ENCODE results near the gene LHB. TPM values are rescaled to one million over a fixed set of nuclear protein-coding genes. Genes with fewer than 3 reads are reported as not detected.
"Not testable (repeated sequence)": the region's sequence is repeated elsewhere in the genome, so short reads cannot be mapped to it uniquely, and the experiment has no call there.

Gene LHB
- polyA plus RNA-seq, 4 donors = 0.47 TPM; not detected in 3

- DNase-seq (ENCODE audit: low read depth in 4 of 4, low spot score in 3 of 4) = not testable (repeated sequence)
Measured at GRCh38 chr19:49038557-49039276, 21.8 kb upstream of the LHB start.

DNA sequence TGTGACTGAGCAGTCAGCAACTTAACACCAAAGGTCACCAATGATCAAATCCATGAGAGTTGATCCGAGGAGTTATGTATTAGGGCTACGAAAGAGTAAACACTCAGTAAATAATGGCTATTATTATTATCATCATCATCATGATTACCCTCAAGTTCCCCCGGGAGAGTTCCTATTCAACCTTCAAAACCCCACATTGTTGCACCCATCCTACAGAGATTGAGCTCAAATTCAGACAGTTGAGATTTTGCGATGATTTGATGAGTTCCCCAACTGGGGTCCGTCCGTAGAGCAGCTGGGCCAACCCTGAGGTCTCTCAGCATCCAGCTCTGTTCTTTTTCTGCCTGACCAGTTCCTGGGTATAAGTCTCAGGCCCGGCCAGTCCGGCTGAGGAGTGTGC is 21.2 kb upstream of the LHB start:
- DNase-seq (ENCODE audit: low read depth in 4 of 4, low spot score in 3 of 4) = not testable (repeated sequence)

- DNase-seq (ENCODE audit: low read depth in 4 of 4, low spot score in 3 of 4) = not testable (repeated sequence)
Measured at GRCh38 chr19:49036815-49037214, 19.9 kb upstream of the LHB start, which contains the start of gene CGB1. Gene CGB1 (minus strand): TSS chr19:49036895. CDS start chr19:49036711, 184 bp downstream.

- DNase-seq (ENCODE audit: low read depth in 4 of 4, low spot score in 3 of 4) = not testable (repeated sequence)
Measured at GRCh38 chr19:49031642-49032301, 14.9 kb upstream of the LHB start, which contains the start of gene CGB2. Gene CGB2 (plus strand): TSS chr19:49031890. CDS start chr19:49032096, 206 bp downstream.

DNA sequence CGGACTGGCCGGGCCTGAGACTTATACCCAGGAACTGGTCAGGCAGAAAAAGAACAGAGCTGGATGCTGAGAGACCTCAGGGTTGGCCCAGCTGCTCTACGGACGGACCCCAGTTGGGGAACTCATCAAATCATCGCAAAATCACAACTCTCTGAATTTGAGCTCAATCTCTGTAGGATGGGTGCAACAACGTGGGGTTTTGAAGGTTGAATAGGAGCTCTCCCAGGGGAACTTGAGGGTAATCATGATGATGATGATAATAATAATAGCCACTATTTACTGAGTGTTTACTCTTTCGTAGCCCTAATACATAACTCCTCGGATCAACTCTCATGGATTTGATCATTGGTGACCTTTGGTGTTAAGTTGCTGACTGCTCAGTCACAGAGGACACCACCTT is 13.4 kb upstream of the LHB start:
- DNase-seq (ENCODE audit: low read depth in 4 of 4, low spot score in 3 of 4) = not testable (repeated sequence)

GRCh38 chr19:49029749-49030148 is 12.9 kb upstream of the LHB start:
- not testable (repeated sequence) for DNase-seq (ENCODE audit: low read depth in 4 of 4, low spot score in 3 of 4)

DNA sequence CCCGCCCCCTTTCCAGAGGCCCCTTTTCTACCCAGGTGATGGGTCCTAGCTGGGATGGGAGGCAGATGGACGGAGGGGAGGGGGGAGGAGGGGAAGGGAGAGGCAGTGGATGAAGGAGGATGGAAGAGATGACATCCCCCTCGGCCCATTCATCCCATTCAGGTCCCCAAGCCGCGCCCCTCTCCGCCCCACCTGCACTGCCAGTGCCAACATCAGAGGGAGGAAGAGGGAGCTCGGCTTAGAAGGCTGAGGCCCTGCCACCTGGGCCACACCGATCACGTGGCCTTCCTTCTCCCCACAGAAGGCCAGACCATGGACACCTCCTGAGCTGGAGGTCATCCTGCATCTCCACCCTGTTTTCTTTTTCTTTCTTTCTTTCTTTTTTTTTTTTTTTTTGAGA is 11.8 kb upstream of the LHB start:
- not testable (repeated sequence) for DNase-seq (ENCODE audit: low read depth in 4 of 4, low spot score in 3 of 4)

GRCh38 chr19:49025599-49025998 is 8.7 kb upstream of the LHB start:
- not testable (repeated sequence) for DNase-seq (ENCODE audit: low read depth in 4 of 4, low spot score in 3 of 4)

DNA sequence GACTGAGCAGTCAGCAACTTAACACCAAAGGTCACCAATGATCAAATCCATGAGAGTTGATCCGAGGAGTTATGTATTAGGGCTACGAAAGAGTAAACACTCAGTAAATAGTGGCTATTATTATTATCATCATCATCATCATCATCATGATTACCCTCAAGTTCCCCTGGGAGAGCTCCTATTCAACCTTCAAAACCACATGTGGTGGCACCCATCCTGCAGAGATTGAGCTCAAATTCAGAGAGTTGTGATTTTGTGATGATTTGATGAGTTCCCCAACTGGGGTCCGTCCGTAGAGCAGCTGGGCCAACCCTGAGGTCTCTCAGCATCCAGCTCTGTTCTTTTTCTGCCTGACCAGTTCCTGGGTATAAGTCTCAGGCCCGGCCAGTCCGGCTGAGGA is 8.2 kb upstream of the LHB start:
- not testable (repeated sequence) for DNase-seq (ENCODE audit: low read depth in 4 of 4, low spot score in 3 of 4)

DNA sequence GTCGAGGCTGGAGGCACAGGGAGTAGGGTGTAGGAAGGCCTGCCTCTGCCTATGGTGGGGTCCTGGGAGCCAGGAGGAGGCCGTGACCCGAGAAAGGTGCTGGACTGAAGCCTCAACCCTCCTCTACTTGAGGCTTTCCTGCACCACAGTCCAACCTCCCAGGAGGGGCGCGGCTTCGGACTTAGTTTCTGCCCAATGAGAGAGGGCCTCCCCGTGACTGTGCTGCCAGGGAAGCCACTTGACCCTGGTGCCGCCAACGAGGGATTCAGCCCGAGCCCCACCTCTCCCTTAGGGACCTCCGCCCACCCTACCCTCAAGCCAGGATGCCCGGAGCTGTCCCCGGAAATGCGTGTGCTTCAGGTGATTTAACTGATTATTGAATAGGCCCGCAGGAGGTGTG is 7.3 kb upstream of the LHB start, which contains the start of gene CGB3:
Gene CGB3, minus strand, starts transcription at position 101 of the 400 bp plus-strand sequence. CDS start 362 bp downstream, outside the sequence.
- not testable (repeated sequence) for DNase-seq (ENCODE audit: low read depth in 4 of 4, low spot score in 3 of 4)

GRCh38 chr19:49022116-49022515 is 5.2 kb upstream of the LHB start:
- DNase-seq (ENCODE audit: low read depth in 4 of 4, low spot score in 3 of 4) = no peak

DNA sequence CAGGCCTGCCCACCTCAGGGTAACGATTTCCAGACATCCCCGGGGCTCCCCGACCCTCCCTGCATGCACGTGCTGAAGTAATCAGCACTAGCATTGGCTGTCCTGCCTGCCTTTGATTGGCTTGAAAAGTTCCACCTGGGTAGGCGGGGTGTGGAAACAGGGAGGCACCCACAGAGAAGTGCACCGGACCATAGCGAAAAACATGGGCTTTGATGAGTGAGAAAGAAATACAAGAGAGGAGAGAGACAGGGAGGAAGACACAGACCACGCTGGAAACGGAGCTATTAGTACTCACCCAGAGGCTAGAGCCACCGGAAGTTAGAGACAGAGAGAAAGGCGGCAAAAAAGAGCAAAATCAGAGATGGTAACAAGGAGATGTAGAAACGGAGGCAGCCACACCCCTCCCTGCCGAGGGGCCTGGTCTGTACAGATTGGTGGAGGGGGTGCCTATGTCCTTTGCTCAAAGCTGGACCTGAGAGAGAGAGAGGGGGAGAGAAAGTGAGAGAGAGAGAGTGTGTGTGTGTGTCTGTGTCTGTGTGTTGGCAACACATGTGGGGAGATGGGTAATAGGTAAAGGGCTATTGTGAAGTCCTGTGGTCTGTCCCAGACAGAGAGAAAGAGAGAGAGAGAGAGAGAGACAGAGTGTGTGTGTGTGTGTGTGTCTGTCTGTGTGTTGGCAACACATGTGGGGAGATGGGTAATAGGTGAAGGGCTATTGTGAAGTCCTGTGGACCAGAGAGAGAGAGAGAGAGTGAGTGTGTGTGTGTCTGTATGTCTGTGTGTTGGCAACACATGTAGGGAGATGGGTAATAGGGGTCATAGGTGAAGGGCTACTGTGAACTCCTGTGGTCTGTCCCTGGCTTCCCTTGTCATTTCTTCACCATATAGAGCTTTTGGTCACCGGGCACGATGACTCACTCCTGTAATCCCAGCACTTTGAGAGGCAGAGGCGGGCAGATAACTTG is 4.3 kb upstream of the LHB start:
- DNase-seq (ENCODE audit: low read depth in 4 of 4, low spot score in 3 of 4) = no peak

DNA sequence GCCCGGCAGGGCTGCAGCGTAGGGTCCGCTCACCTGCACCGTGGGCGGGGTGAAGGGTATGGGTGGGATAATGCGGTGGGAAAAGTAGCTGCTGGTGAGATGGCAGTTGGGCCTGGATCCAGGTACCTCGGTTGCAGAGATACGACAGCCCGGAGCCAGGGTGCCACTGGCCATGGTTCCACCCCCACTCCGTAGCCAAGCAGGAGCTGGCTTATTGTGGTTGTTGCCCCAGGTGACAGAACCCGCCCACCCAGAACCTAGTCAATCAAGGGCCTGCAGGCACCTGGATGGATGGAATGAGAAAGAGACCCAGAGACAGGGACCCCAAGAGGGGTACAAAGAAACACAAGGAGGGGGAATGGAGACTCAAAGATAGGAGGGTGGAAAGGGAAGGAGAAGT is 3.5 kb upstream of the LHB start:
- no peak for DNase-seq (ENCODE audit: low read depth in 4 of 4, low spot score in 3 of 4)

GRCh38 chr19:49019242-49019932 is 2.5 kb upstream of the LHB start:
- DNase-seq (ENCODE audit: low read depth in 4 of 4, low spot score in 3 of 4) = no peak

DNA sequence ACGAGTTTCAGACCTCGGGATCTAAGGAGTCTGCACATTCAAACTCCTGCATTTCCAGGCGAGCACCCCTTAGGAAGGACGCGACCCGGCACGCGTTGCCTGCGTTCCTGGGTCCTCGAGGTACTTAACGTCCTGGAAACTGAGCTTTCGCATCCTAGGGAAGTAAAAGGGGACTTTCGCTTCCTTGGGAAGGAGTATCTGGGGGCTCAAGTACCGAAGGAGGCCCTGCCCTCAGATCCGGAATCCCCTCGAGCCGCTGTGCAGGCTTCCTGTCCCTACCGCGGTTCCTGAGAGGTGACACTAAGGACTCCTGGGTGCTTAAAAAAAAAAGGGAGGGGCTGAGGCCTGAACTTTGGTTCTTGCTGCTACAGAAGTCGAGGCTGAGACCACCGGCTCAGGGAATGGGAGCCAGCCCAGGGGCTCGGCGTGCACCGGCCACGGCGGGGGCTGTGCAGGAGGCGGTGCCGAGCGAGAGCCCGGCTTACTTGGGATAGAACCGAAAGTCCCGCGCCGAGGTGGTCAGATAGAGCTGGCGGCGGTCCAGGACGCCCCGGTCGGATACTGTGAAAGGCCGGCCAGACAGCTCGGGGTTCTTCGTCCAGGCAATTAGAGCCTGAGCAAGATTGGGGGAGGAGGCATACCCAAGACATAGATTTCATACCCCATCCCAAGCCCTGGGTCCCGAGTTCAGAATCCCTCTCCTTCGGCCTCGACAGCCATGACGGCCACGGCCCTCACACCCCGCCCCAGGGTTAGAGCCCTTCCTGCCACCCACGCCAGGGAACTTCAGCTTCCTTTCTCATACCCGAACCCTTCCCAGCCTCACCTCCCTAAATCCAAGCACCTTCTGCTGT is 1.7 kb upstream of the LHB start:
- not testable (repeated sequence) for DNase-seq (ENCODE audit: low read depth in 4 of 4, low spot score in 3 of 4)

- DNase-seq (ENCODE audit: low read depth in 4 of 4, low spot score in 3 of 4) = no peak
Measured at GRCh38 chr19:49017666-49018351, 918 bp upstream of the LHB start.

GRCh38 chr19:49016067-49016839 is 638 bp downstream of the LHB start:
- no peak for DNase-seq (ENCODE audit: low read depth in 4 of 4, low spot score in 3 of 4)

GRCh38 chr19:49014870-49015255 is 2.0 kb downstream of the LHB start:
- DNase-seq (ENCODE audit: low read depth in 4 of 4, low spot score in 3 of 4) = no peak
